ENCODE measurements around the gene MTCH1.

The MTCH1 gene

GRCh38 chr6:37013516-37014491 is 27.8 kb upstream of the MTCH1 start:
- H3K27me3 ChIP-seq (ENCODE audit: control insufficient read depth, insufficient read depth, low read length), result no peaks in the 10 kb centered on the region
- no peaks in the 10 kb centered on the region for H3K9me3 ChIP-seq (ENCODE audit: control insufficient read depth, insufficient read depth, low read length)
- no peak overlapping the region for H3K4me3 ChIP-seq (ENCODE audit: low read depth, low read length)
- no peaks in the 10 kb centered on the region for H3K4me1 ChIP-seq (ENCODE audit: control insufficient read depth, insufficient read depth, low read length)
- no peak overlapping the region for H3K9ac ChIP-seq (ENCODE audit: low read depth, low read length)
- H3K36me3 ChIP-seq (ENCODE audit: control insufficient read depth, insufficient read depth, low read length), result no peaks in the 10 kb centered on the region

- Histone ChIP-seq H3K4me3 (ENCODE audit: low read depth, low read length) (no peak overlapping the region), H3K9ac (ENCODE audit: low read depth, low read length) (no peak overlapping the region), H3K27me3 (ENCODE audit: control insufficient read depth, insufficient read depth, low read length) (no peaks in the 10 kb centered on the region), H3K36me3 (ENCODE audit: control insufficient read depth, insufficient read depth, low read length) (no peaks in the 10 kb centered on the region), H3K9me3 (ENCODE audit: control insufficient read depth, insufficient read depth, low read length) (no peaks in the 10 kb centered on the region), H3K4me1 (ENCODE audit: control insufficient read depth, insufficient read depth, low read length) (no peaks in the 10 kb centered on the region)
Measured at GRCh38 chr6:37011656-37012378, 25.8 kb upstream of the MTCH1 start.

- no peaks in the 10 kb centered on the region for H3K27me3 ChIP-seq (ENCODE audit: control insufficient read depth, insufficient read depth, low read length)
Measured at GRCh38 chr6:37010402-37010892, 24.5 kb upstream of the MTCH1 start.

GRCh38 chr6:37008484-37009465 is 22.8 kb upstream of the MTCH1 start:
- Histone ChIP-seq H3K36me3 (ENCODE audit: control insufficient read depth, insufficient read depth, low read length) (no peaks in the 10 kb centered on the region), H3K4me3 (ENCODE audit: low read depth, low read length) (no peak overlapping the region), H3K9ac (ENCODE audit: low read depth, low read length) (no peak overlapping the region), H3K9me3 (ENCODE audit: control insufficient read depth, insufficient read depth, low read length) (no peaks in the 10 kb centered on the region), H3K4me1 (ENCODE audit: control insufficient read depth, insufficient read depth, low read length) (no peaks in the 10 kb centered on the region), H3K27me3 (ENCODE audit: control insufficient read depth, insufficient read depth, low read length) (no peaks in the 10 kb centered on the region)

More at GRCh38 chr6:37010402-37010892, 24.5 kb upstream of the MTCH1 start:
- no peaks in the 10 kb centered on the region for H3K9me3 ChIP-seq (ENCODE audit: control insufficient read depth, insufficient read depth, low read length)
- no peaks in the 10 kb centered on the region for H3K4me1 ChIP-seq (ENCODE audit: control insufficient read depth, insufficient read depth, low read length)
- no peaks in the 10 kb centered on the region for H3K36me3 ChIP-seq (ENCODE audit: control insufficient read depth, insufficient read depth, low read length)
- no peak overlapping the region for H3K9ac ChIP-seq (ENCODE audit: low read depth, low read length)
- no peak overlapping the region for H3K4me3 ChIP-seq (ENCODE audit: low read depth, low read length)

GRCh38 chr6:37007340-37008043 is 21.5 kb upstream of the MTCH1 start:
- Histone ChIP-seq H3K4me3 (ENCODE audit: low read depth, low read length) (no peak overlapping the region), H3K36me3 (ENCODE audit: control insufficient read depth, insufficient read depth, low read length) (no peaks in the 10 kb centered on the region), H3K27me3 (ENCODE audit: control insufficient read depth, insufficient read depth, low read length) (no peaks in the 10 kb centered on the region), H3K4me1 (ENCODE audit: control insufficient read depth, insufficient read depth, low read length) (no peaks in the 10 kb centered on the region), H3K9me3 (ENCODE audit: control insufficient read depth, insufficient read depth, low read length) (no peaks in the 10 kb centered on the region), H3K9ac (ENCODE audit: low read depth, low read length) (no peak overlapping the region)

GRCh38 chr6:37006793-37007339 is 20.9 kb upstream of the MTCH1 start:
- Histone ChIP-seq H3K36me3 (ENCODE audit: control insufficient read depth, insufficient read depth, low read length) (no peaks in the 10 kb centered on the region), H3K4me1 (ENCODE audit: control insufficient read depth, insufficient read depth, low read length) (no peaks in the 10 kb centered on the region), H3K27me3 (ENCODE audit: control insufficient read depth, insufficient read depth, low read length) (no peaks in the 10 kb centered on the region), H3K9ac (ENCODE audit: low read depth, low read length) (no peak overlapping the region), H3K4me3 (ENCODE audit: low read depth, low read length) (no peak overlapping the region), H3K9me3 (ENCODE audit: control insufficient read depth, insufficient read depth, low read length) (no peaks in the 10 kb centered on the region)

- H3K4me1 ChIP-seq (ENCODE audit: control insufficient read depth, insufficient read depth, low read length), result no peaks in the 10 kb centered on the region
- no peak overlapping the region for H3K4me3 ChIP-seq (ENCODE audit: low read depth, low read length)
- no peaks in the 10 kb centered on the region for H3K9me3 ChIP-seq (ENCODE audit: control insufficient read depth, insufficient read depth, low read length)
- no peak overlapping the region for H3K9ac ChIP-seq (ENCODE audit: low read depth, low read length)
- H3K36me3 ChIP-seq (ENCODE audit: control insufficient read depth, insufficient read depth, low read length), result no peaks in the 10 kb centered on the region
- H3K27me3 ChIP-seq (ENCODE audit: control insufficient read depth, insufficient read depth, low read length), result no peaks in the 10 kb centered on the region
Measured at GRCh38 chr6:37005827-37006567, 20.0 kb upstream of the MTCH1 start.

- no peaks in the 10 kb centered on the region for H3K36me3 ChIP-seq (ENCODE audit: control insufficient read depth, insufficient read depth, low read length)
- H3K9me3 ChIP-seq (ENCODE audit: control insufficient read depth, insufficient read depth, low read length), result no peaks in the 10 kb centered on the region
- H3K4me3 ChIP-seq (ENCODE audit: low read depth, low read length), result no peak within 1 kb of the TSS
- no peak within 1 kb of the TSS for H3K9ac ChIP-seq (ENCODE audit: low read depth, low read length)
- H3K27me3 ChIP-seq (ENCODE audit: control insufficient read depth, insufficient read depth, low read length), result no peaks in the 10 kb centered on the region
- H3K4me1 ChIP-seq (ENCODE audit: control insufficient read depth, insufficient read depth, low read length), result no peaks in the 10 kb centered on the region
Measured at GRCh38 chr6:37005061-37005810, 19.2 kb upstream of the MTCH1 start, which contains the start of gene FGD2. TSS of gene FGD2 (plus strand) at chr6:37005655. CDS start at chr6:37005818, 163 bp downstream.

- Histone ChIP-seq H3K9ac (ENCODE audit: low read depth, low read length) (no peak overlapping the region), H3K27me3 (ENCODE audit: control insufficient read depth, insufficient read depth, low read length) (no peaks in the 10 kb centered on the region), H3K9me3 (ENCODE audit: control insufficient read depth, insufficient read depth, low read length) (no peaks in the 10 kb centered on the region), H3K4me3 (ENCODE audit: low read depth, low read length) (no peak overlapping the region), H3K36me3 (ENCODE audit: control insufficient read depth, insufficient read depth, low read length) (no peaks in the 10 kb centered on the region), H3K4me1 (ENCODE audit: control insufficient read depth, insufficient read depth, low read length) (no peaks in the 10 kb centered on the region)
Measured at GRCh38 chr6:37004044-37004980, 18.3 kb upstream of the MTCH1 start.
